HCT116 (cell line): Measurements from ENCODE around the gene GHR. TPM values are rescaled to one million over a fixed set of nuclear protein-coding genes. Genes with fewer than 3 reads are reported as not detected.

Experiments used
- ATAC-seq: fragments of 200-7000 bp; cut with Tn5 transposase; 2 replicates; pipeline ENCODE4 v1.9.1; 2020; ENCODE audit warnings: mild to moderate bottlenecking, moderate library complexity
- BruUV-seq: library from RNA; stranded (reverse); fragments of 400-500 nt; replicated peaks from 2 replicates; lab custom pipeline; 2021; lab: Mats Ljungman, UMichigan
- CTCF ChIA-PET: fragments of 300-600 bp; sonication (Branson Sonifier 250); formaldehyde crosslinking; loops from one replicate; lab custom pipeline; 2021; ENCODE audit warnings: antibody characterized with exemption; lab: Charles Lee
- POLR2A ChIA-PET: fragments of 300-600, 350-600 bp; sonication (Branson Sonifier 250); formaldehyde crosslinking; loops from one replicate; lab custom pipeline; 2021; ENCODE audit warnings: antibody characterized with exemption; lab: Charles Lee
- RAD21 ChIA-PET, 2 experiments: fragments of 300-600 bp; sonication (Branson Sonifier 250); formaldehyde crosslinking; loops; one replicate each; lab custom pipeline; 2023; ENCODE audit warnings: low total read pairs in 2 of 2; ENCODE audit not compliant: uncharacterized antibody in 2 of 2, unreplicated experiment in 2 of 2, low non-redundant PET in 1 of 2; lab: Charles Lee
- DNase-seq: peaks from one replicate; pipeline ENCODE4 v3.0.0-alpha.2; 2010; ENCODE audit warnings: low read depth, low spot score
- H2AFZ ChIP-seq: fragments of 200-600 bp; shearing (Covaris generic), sonication (generic); 2 replicates; pipeline ENCODE4 v1.6.1; 2017; ENCODE audit warnings: low read depth, mixed run types, mixed read lengths, antibody characterized with exemption, low read length; ENCODE audit not compliant: poor library complexity, severe bottlenecking
- H3K27ac ChIP-seq: 2 replicates; pipeline ENCODE4 v1.5.1; 2012; ENCODE audit warnings: low read depth, low read length
- H3K27me3 ChIP-seq: fragments of 200-600 bp; sonication (generic); 2 replicates; pipeline ENCODE4 v1.6.1; 2016; ENCODE audit warnings: mixed run types, low read length, mixed read lengths; ENCODE audit not compliant: insufficient read depth
- H3K36me3 ChIP-seq, 2 experiments: fragments of 200-500 bp in 1 of 2; fragments of 200-600 bp in 1 of 2; sonication (Bioruptor generic) in 1 of 2; sonication (generic) in 1 of 2; 2 replicates each; pipeline versions ENCODE4 v1.5.1 to v1.6.1; 2014 to 2016; ENCODE audit warnings: low read length in 2 of 2, inconsistent platforms in 1 of 2, mixed read lengths in 1 of 2, mixed run types in 1 of 2; ENCODE audit not compliant: insufficient read depth in 2 of 2, control insufficient read depth in 1 of 2
- H3K4me1 ChIP-seq, 2 experiments: fragments of 200-600 bp in 1 of 2; sonication (generic) in 1 of 2; 2 replicates each; pipeline versions ENCODE4 v1.5.1 to v1.6.1; 2012 to 2017; ENCODE audit warnings: low read length in 2 of 2, inconsistent platforms in 1 of 2, mild to moderate bottlenecking in 1 of 2, mixed read lengths in 1 of 2, mixed run types in 1 of 2, moderate library complexity in 1 of 2; ENCODE audit not compliant: insufficient read depth in 2 of 2, control insufficient read depth in 1 of 2
- H3K4me2 ChIP-seq: fragments of 200-600 bp; sonication (generic); 2 replicates; pipeline ENCODE4 v1.6.1; 2017; ENCODE audit warnings: mixed run types, low read length, mixed read lengths
- H3K4me3 ChIP-seq, 2 experiments: fragments of 200-600 bp in 1 of 2; sonication (generic) in 1 of 2; replicated peaks in 1 of 2; 2 replicates each; pipeline ENCODE4 v1.5.1; 2011 to 2016; ENCODE audit warnings: low read length in 2 of 2, control low read depth in 1 of 2, low read depth in 1 of 2, mild to moderate bottlenecking in 1 of 2, mixed read lengths in 1 of 2, mixed run types in 1 of 2
- H3K79me2 ChIP-seq: fragments of 200-600 bp; sonication (generic); 2 replicates; pipeline ENCODE4 v1.6.1; 2017; ENCODE audit warnings: mild to moderate bottlenecking, mixed run types, low read length, moderate library complexity, mixed read lengths; ENCODE audit not compliant: insufficient read depth
- H3K9ac ChIP-seq: fragments of 200-600 bp; sonication (generic); 2 replicates; pipeline ENCODE4 v1.6.1; 2016; ENCODE audit warnings: low read length, mixed read lengths
- H3K9me2 ChIP-seq: fragments of 200-600 bp; sonication (generic), shearing (Covaris generic); 2 replicates; pipeline ENCODE4 v1.6.1; 2017; ENCODE audit warnings: mixed run types, mild to moderate bottlenecking, moderate library complexity; ENCODE audit not compliant: insufficient read depth
- H3K9me3 ChIP-seq, 2 experiments: fragments of 200-500 bp in 1 of 2; fragments of 200-600 bp in 1 of 2; sonication (Bioruptor generic) in 1 of 2; sonication (generic) in 1 of 2; 2 replicates each; pipeline ENCODE4 v1.6.1; 2014 to 2017; ENCODE audit warnings: low read length in 2 of 2, mixed read lengths in 2 of 2, inconsistent platforms in 1 of 2, low read depth in 1 of 2, mild to moderate bottlenecking in 1 of 2, mixed run types in 1 of 2, moderate library complexity in 1 of 2; ENCODE audit not compliant: control insufficient read depth in 1 of 2, insufficient read depth in 1 of 2
- H4K20me1 ChIP-seq: fragments of 200-600 bp; sonication (generic), shearing (Covaris generic); 2 replicates; pipeline ENCODE4 v1.6.1; 2017; ENCODE audit warnings: mixed run types, mild to moderate bottlenecking, moderate library complexity; ENCODE audit not compliant: insufficient read depth
- CBX3 ChIP-seq: IDR thresholded peaks from 2 replicates; pipeline ENCODE4 v1.6.1; 2012; ENCODE audit warnings: low read depth
- CEBPB ChIP-seq: IDR thresholded peaks from 2 replicates; pipeline ENCODE4 v1.6.1; 2012; ENCODE audit warnings: low read depth
- EGR1 ChIP-seq: IDR thresholded peaks from 2 replicates; pipeline ENCODE4 v1.6.1; 2012; ENCODE audit warnings: low read depth
- ELF1 ChIP-seq: IDR thresholded peaks from 2 replicates; pipeline ENCODE4 v1.6.1; 2012; ENCODE audit warnings: low read depth, borderline replicate concordance
- EZH2 ChIP-seq: fragments of 200-600 bp; sonication (generic); IDR thresholded peaks from 2 replicates; pipeline ENCODE4 v1.6.1; 2017; ENCODE audit warnings: antibody characterized with exemption, mixed run types
- FOSL1 ChIP-seq: IDR thresholded peaks from 2 replicates; pipeline ENCODE4 v1.6.1; 2012; ENCODE audit warnings: low read depth
- JUND ChIP-seq: IDR thresholded peaks from 2 replicates; pipeline ENCODE4 v1.6.1; 2012
- POLR2A ChIP-seq: IDR thresholded peaks from 2 replicates; pipeline ENCODE4 v1.7.0; 2011; ENCODE audit warnings: borderline replicate concordance; ENCODE audit not compliant: insufficient read depth, insufficient read length; ENCODE audit errors: extremely low read depth
- RAD21 ChIP-seq: IDR thresholded peaks from 2 replicates; pipeline ENCODE4 v1.6.1; 2012; ENCODE audit warnings: low read depth, mild to moderate bottlenecking
- SIN3A ChIP-seq: IDR thresholded peaks from 2 replicates; pipeline ENCODE4 v1.6.1; 2012; ENCODE audit warnings: low read depth
- SP1 ChIP-seq: IDR thresholded peaks from 2 replicates; pipeline ENCODE4 v1.6.1; 2012; ENCODE audit warnings: low read depth
- TCF7L2 ChIP-seq: IDR thresholded peaks from 2 replicates; pipeline ENCODE4 v1.7.0; 2011; ENCODE audit warnings: borderline replicate concordance, inconsistent platforms; ENCODE audit not compliant: insufficient read depth, insufficient read length; ENCODE audit errors: extremely low read depth
- YY1 ChIP-seq: IDR thresholded peaks from 2 replicates; pipeline ENCODE4 v1.6.1; 2011; ENCODE audit warnings: low read length, low read depth, moderate library complexity, mild to moderate bottlenecking; ENCODE audit not compliant: insufficient replicate concordance; ENCODE audit errors: extremely low read depth
- ZFX ChIP-seq: fragments of 450-650 bp; IDR thresholded peaks from 2 replicates; pipeline ENCODE4 v1.6.1; 2017
- intact Hi-C: fragments of 100-400 bp; cut with micrococcal nuclease; formaldehyde crosslinking; loops from 2 replicates; pipeline ENCODE4 v1.10.0; 2022
- total RNA-seq: library from RNA; stranded (reverse); gene quantifications from one replicate; pipeline ENCODE4 v1.2.1, GENCODE V29; 2021; ENCODE audit not compliant: unreplicated experiment
- TF ChIP-seq, protein P1 (sequence below): IDR thresholded peaks from 2 replicates; pipeline ENCODE4 v1.6.1; 2011; ENCODE audit warnings: mild to moderate bottlenecking, low read length, moderate library complexity; ENCODE audit not compliant: insufficient replicate concordance; ENCODE audit errors: extremely low read depth
- TF ChIP-seq, protein P2 (sequence below): IDR thresholded peaks from 2 replicates; pipeline ENCODE4 v1.6.1; 2012
- TF ChIP-seq, protein P3 (sequence below), 3 experiments: fragments of 200-600 bp in 1 of 3; sonication (generic) in 1 of 3; IDR thresholded peaks in 2 of 3; conservative IDR thresholded peaks in 1 of 3; 2 replicates each; pipeline ENCODE4 v1.5.1; 2012 to 2017; ENCODE audit warnings: low read depth in 2 of 3, low read length in 2 of 3, antibody characterized with exemption in 1 of 3, borderline replicate concordance in 1 of 3, control low read depth in 1 of 3, mild to moderate bottlenecking in 1 of 3, mixed read lengths in 1 of 3, mixed run types in 1 of 3, moderate library complexity in 1 of 3; ENCODE audit not compliant: insufficient read depth in 1 of 3

Gene GHR
- total RNA-seq, 1 experiment from 2014 or later = not detected

DNA sequence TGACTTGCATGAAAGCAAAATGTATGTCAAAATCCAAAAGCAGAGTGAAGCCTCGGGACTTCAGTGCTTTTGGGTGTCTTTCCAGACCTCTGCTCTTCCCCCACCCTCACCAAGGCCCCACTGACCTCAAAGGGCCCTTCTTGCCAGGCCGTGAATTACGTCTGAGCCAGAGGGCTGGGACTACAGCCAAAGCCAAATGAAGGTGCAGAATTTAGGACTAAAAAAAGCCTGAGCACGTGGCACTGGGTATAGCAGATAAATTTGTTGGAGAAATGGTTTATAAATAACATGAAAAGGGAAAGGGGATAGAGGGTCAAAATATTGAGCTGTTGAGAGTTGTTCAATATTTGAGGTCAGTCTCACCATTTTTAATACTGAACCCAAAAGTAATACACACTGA, 163.4 kb downstream of the GHR start:
- intact Hi-C loops = no loop called here
- Histone ChIP-seq H3K9ac (no peak overlapping the region), H2AFZ (no peak overlapping the region), H3K4me2 (no peak overlapping the region), H3K9me3 (no peaks in the 10 kb centered on the region), H3K27me3 (peaks cover 11% of the 10 kb centered on the region; the same call in 1 of the 2 replicates), H3K79me2 (no peaks in the 10 kb centered on the region), H3K9me2 (no peaks in the 10 kb centered on the region), H3K4me1 (no peaks in the 10 kb centered on the region), H4K20me1 (no peaks in the 10 kb centered on the region), H3K27ac (no peak overlapping the region), H3K36me3 (no peaks in the 10 kb centered on the region), H3K4me3 (no peak overlapping the region)
- RAD21 ChIA-PET = no interaction called here
- CTCF ChIA-PET = interaction anchor here (1.6 kb wide), 1 partner anchor 181 kb away, joined by 3 read pairs; no protein-coding TSS in a partner anchor
- no peak for TF ChIP-seq EGR1
- TF ChIP-seq POLR2A = no peak
- no peak for TF ChIP-seq JUND
- TF ChIP-seq CEBPB = no peak
- TF ChIP-seq SIN3A = no peak
- DNase-seq (no peak), ATAC-seq (no peak)
- POLR2A ChIA-PET = no interaction called here
- no TSS peak for BruUV-seq

DNA sequence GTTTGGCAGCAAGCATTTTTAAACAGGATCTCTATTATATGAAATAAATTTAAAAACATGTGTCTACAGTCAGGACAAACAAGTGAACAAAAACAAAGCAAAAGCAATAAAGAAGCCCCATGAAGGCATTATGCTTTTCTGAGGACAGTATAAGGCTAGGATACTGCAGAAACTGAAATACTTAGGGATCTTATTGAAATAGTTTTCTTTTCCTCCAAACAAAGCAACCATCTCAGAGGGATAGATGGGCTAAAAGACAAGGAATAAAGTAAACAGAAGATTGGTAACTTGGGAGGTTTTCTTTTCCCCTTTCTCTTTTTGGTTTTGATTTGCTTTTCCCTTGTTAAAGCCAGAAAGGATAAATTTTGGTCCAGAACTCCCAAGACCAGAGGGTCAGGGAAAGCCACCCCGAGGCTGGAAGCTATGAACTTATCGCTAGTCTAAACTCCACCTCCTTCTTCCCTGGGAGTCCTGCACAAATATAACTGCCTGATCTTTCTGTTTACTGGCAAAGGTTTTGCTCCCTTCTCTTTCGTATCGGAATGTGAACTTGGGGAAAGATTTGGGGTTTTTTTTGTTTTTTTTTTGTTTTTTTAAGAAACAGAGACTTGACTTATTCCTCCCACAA, 164.0 kb downstream of the GHR start:
- intact Hi-C loops = no loop called here
- Histone ChIP-seq H3K4me3 (no peak overlapping the region), H3K36me3 (no peaks in the 10 kb centered on the region), H3K27me3 (peaks cover 8% of the 10 kb centered on the region; the same call in 1 of the 2 replicates), H3K9me3 (no peaks in the 10 kb centered on the region), H3K4me1 (no peaks in the 10 kb centered on the region), H3K9me2 (no peaks in the 10 kb centered on the region), H3K9ac (no peak overlapping the region), H4K20me1 (no peaks in the 10 kb centered on the region), H3K4me2 (no peak overlapping the region), H2AFZ (no peak overlapping the region), H3K27ac (no peak overlapping the region), H3K79me2 (no peaks in the 10 kb centered on the region)
- no TSS peak for BruUV-seq
- DNase-seq (no peak), ATAC-seq (no peak)
- ChIA-PET RAD21 (no interaction called here), POLR2A (no interaction called here), CTCF (interaction anchor here (1.6 kb wide), 1 partner anchor 180 kb away, joined by 3 read pairs; no protein-coding TSS in a partner anchor)
- TF ChIP-seq CEBPB (no peak), POLR2A (no peak), EZH2 (no peak), FOSL1 (no peak), ZFX (no peak), TCF7L2 (no peak), RAD21 (no peak), CBX3 (no peak), YY1 (no peak), SP1 (no peak), ELF1 (no peak), SIN3A (no peak)
- TF ChIP-seq, protein P1, sequence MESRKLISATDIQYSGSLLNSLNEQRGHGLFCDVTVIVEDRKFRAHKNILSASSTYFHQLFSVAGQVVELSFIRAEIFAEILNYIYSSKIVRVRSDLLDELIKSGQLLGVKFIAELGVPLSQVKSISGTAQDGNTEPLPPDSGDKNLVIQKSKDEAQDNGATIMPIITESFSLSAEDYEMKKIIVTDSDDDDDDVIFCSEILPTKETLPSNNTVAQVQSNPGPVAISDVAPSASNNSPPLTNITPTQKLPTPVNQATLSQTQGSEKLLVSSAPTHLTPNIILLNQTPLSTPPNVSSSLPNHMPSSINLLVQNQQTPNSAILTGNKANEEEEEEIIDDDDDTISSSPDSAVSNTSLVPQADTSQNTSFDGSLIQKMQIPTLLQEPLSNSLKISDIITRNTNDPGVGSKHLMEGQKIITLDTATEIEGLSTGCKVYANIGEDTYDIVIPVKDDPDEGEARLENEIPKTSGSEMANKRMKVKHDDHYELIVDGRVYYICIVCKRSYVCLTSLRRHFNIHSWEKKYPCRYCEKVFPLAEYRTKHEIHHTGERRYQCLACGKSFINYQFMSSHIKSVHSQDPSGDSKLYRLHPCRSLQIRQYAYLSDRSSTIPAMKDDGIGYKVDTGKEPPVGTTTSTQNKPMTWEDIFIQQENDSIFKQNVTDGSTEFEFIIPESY = no peak
- TF ChIP-seq, protein P2, sequence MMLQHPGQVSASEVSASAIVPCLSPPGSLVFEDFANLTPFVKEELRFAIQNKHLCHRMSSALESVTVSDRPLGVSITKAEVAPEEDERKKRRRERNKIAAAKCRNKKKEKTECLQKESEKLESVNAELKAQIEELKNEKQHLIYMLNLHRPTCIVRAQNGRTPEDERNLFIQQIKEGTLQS = no peak
- TF ChIP-seq, protein P3, sequence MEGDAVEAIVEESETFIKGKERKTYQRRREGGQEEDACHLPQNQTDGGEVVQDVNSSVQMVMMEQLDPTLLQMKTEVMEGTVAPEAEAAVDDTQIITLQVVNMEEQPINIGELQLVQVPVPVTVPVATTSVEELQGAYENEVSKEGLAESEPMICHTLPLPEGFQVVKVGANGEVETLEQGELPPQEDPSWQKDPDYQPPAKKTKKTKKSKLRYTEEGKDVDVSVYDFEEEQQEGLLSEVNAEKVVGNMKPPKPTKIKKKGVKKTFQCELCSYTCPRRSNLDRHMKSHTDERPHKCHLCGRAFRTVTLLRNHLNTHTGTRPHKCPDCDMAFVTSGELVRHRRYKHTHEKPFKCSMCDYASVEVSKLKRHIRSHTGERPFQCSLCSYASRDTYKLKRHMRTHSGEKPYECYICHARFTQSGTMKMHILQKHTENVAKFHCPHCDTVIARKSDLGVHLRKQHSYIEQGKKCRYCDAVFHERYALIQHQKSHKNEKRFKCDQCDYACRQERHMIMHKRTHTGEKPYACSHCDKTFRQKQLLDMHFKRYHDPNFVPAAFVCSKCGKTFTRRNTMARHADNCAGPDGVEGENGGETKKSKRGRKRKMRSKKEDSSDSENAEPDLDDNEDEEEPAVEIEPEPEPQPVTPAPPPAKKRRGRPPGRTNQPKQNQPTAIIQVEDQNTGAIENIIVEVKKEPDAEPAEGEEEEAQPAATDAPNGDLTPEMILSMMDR (IDR thresholded peaks at IDR 0.05 in 2 of 3, conservative IDR thresholded peaks at IDR 0.05 in 1 of 3; ENCODE audit: borderline replicate concordance in 1 of 3, insufficient read depth in 1 of 3, low read depth in 2 of 3, low read length in 2 of 3) = no peak
